GM21447 (cell line): ENCODE measurements around the gene TRIP12.
"Not testable (repeated sequence)": the region's sequence is repeated elsewhere in the genome, so short reads cannot be mapped to it uniquely, and the experiment has no call there.

ENCODE experiments used
- ATAC-seq: cut with Tn5 transposase; IDR thresholded peaks from one replicate; pipeline ENCODE4 v1.9.1; 2021; ENCODE audit not compliant: unreplicated experiment

TRIP12 gene

DNA sequence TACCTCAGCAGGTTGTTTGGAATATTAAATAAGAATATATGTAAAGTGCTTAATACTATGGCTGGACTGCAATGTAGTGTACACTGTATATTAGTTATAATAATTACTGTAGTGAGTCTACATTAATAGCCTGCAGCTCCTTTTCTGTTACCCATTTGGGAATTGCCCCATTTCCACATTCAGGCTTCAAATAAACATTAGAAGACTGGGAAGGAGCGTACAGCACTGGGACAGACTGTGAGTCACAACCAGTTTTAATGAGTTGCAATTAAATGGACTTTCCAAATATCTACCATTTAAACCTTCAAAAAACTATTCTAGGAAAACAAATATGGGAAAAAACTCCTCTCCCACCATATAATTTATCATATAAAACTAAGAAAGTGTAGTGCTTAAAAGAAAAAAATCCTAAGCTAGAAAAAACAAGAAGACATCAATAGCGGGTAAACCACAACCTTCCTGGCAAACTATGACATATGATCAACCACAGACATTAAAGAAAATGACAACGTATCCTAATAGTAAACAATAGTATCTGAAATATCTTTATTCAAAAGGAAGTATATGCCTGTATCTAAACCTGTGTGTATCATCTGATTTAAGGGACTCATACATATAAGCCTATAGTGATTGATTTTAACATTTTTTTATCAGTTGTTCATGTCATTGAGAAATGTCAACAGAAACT, 86.1 kb downstream of the TRIP12 start:
- ATAC-seq, result no peak

DNA sequence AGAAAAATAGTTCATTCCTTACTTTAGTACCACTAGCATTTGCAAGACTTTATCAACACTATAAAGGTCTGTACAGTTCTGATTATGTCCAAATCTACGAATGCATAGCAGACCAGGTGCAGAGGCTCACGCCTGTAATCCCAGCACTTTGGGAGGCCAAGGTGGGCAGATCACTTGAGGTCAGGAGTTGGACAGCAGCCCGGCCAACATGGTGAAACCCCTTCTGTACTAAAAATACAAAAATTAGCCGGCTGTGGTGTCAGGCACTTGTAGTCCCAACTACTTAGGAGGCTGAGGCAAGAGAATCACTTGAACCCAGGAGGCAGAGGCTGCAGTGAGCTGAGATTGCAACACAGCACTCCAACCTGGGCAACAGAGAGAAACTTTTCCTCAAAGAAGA, 87.4 kb downstream of the TRIP12 start:
- ATAC-seq, result not testable (repeated sequence)

- no peak for ATAC-seq
These were observed 89.3 kb downstream of the TRIP12 start for GRCh38 chr2:229832510-229832898.

DNA sequence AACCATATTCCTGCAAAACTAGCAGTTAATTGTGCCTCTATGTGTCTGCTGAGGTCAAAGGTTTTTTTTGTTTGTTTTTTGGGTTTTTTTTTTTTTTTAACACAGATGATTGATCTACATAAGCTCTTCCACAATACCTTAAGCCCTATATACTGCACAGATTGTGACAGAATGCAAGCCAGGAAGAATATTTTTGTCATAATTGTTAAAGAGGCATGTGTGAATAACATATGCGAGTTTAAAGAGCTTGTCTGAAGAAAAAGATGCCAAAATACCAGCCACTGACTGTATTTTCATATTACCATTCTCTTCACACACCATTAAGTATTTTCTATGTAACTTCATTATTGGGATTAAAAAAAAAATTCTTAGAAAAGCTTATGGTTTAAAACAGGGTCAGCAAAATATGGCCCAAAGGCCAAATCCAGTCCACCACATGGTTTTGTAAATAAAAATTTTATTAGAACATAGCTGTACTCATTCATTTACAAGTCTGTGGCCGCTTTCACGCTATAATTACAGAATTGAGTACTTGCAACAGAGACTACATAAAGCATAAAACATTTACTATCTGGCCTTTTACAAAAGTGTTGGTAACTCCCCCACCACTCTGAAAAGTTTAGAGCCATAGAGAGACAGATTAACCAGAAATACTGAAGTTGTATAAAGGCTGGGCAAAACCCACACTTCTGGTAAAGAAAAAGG, 89.9 kb downstream of the TRIP12 start:
- no peak for ATAC-seq

- ATAC-seq, result no peak
These were observed 96.3 kb downstream of the TRIP12 start for GRCh38 chr2:229825476-229825875.

DNA sequence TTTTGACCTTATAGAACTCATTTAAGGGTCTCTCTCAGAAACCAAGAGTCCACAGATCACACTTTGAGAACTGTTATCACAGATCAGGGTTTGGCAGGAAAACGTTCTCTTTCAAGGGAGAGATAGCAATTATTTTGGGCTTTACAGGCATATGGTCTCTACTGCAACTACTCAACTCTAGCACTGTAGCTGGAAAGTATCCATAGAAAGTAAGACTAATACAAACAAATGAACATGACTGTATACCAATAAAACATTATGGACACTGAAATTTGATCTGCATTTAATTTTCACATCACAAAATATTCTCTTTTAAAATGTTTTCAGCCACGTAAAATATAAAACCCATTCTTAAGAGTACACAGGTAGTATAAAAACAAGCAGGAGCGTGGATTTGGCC, 100.5 kb downstream of the TRIP12 start:
- ATAC-seq, result no peak

DNA sequence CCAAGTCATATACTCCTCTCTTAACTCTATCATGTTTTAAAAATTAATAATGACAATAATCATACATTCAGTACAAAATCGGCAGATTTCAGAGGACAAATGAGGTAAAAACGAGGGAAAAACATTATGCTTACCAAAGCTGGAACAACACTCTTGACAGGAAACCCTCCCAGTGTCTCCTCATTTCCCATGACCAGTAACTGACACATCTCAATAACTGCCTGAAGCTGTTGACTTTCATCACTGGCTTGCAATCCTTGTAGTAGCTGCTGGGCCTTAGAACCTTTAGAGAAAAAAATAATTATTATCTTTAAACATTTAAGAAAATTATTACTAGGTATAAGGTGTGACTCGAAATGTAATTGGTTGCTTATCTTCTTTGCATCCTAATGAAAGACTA, 103.6 kb downstream of the TRIP12 start:
- no peak for ATAC-seq

DNA sequence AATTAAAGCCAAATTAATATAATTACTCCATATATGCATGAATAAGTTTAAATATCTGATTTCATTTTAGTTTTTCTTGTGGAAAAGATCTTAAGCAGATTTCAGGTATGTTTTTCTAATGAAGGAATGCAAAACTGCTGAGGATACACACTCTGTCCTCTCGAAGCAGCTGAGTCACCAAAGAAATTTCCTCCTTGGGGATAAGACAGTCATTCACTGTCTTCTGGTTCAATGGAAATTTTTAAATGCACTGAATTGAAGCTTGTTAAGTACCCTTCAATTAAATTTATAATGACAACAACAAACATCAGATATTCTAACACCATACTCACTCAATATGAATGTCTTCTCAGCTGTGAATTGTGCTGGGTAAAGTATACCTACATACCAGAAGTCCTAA, 106.0 kb downstream of the TRIP12 start:
- ATAC-seq, result no peak

DNA sequence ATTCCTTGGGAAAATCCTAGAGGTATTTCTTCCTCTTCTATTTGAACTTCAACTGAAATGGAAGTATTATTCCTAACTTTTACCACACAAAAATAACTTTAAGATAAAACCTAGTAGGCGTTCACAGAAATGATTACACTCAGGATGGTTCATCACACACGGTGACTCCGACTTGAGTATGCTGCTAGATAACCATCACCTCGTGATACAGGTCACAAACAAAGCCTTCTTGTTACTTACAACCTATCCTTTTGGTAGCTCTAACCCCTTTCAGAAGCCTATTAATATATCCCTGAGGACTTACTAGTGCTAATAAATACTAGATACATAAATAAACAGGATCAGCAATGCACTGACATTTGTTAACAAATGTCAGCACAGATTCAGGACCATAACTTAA, 106.5 kb downstream of the TRIP12 start:
- no peak for ATAC-seq

DNA sequence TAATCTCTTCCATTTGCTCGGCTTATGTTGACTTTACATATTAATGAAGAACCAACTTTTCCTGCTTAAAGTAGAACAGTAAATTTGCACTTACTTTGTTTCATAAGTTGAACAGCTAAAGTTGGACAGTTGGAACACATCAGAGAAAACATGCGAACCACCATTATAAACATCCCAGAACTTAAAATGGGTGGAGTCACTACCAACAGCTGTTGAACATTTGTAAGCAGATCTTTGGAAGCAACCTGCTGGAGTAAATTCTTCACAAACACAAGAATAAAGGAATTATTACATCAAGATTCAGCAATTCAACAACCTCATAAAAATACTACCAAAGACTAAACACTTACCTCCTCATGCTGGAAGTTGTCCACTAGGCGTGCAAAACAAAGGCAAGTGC, 111.0 kb downstream of the TRIP12 start:
- no peak for ATAC-seq

- no peak for ATAC-seq
These were observed 116.2 kb downstream of the TRIP12 start for GRCh38 chr2:229805559-229805958.

DNA sequence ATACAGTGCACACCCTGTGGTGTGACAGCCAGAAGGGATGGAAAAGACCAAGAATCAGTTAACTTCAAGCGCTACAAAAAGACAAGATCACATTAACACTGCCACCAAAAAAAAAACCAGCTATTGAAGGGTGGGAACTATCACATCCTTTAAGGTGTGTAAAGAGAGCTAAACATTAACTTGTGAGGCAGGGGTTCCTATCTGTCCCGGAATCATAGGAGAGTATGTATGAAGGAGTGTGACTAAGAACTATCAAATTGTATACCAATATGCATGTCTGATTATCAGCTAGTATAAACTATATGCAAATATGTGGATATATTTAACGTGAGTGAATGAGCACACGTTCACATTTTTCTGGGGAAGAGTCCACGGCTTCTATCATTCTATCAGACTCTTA, 119.0 kb downstream of the TRIP12 start:
- no peak for ATAC-seq

DNA sequence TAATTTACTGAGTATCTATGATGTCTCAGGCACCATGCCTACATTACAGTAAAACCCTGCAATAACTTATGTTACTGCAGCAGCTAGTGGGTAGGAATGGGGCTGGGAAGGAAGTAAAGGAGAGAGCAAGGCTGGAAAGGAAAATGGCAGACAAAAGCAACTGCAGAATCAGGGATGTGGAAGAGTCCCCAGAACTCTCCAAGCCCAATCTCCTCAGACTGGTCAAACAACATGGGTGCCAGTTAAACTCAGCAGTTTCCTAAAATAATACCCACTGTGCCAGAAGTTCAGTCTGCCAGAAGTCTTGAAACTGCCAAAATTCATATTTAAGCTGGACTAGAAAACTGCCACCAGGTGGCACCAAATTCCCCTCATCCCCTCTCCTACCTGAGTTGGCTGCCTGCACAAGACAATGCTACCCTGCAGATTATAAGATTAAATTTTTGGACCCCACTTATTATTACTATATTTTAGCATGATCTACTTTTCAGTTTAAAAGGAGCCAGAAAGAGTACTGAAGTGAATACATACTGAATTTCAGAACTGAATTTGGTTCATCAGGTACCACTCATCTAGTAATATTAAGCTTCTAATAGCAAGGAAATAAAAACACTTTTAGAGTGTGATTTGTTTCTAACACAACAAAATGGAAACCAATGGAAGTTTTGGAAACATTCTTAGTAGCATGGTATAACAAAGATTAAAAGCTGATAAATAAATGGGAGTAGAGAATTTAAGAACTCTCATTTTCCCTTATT, 120.6 kb downstream of the TRIP12 start:
- no peak for ATAC-seq

- ATAC-seq, result no peak
These were observed 123.2 kb downstream of the TRIP12 start for GRCh38 chr2:229798446-229799155.

DNA sequence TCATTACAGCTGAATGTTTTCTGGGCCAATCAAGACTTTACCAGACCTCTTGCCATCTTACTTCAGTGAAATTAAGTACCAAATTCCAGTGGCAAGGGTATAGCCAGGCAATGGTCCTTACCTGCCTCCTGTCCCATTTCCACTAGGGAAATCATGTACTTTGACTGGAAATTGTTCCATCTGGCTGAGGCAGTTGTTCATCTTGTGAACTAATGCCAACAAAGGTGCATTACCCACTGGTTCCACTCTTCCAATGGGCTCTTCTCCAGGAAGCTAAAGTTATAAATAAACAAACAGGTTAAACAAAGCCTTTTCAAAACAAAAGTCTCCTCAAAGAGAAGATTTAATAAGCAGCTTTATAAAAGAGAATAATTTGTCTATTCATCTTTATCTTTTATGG, 126.8 kb downstream of the TRIP12 start:
- ATAC-seq, result no peak

DNA sequence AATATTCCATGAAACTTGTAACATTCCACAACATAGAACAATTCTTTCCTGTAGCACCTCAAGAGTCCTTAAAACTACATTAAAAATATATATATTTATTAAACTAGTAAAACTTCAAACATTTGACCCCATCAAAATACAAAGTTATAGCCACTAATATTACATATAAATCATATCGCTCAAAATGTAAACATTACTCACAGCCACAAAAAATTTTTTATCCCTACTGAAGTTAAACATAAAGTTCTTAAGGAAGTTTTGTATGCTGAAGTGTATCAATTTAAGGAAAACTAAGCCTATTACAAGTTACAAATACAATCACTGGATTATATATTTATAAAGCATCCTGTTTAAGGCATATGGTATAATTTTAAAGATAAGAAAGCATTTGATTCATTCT, 127.2 kb downstream of the TRIP12 start:
- ATAC-seq, result no peak

- not testable (repeated sequence) for ATAC-seq
These were observed 135.5 kb downstream of the TRIP12 start for GRCh38 chr2:229786289-229786688.

- no peak for ATAC-seq
These were observed 137.0 kb downstream of the TRIP12 start for GRCh38 chr2:229784791-229785190.

- ATAC-seq, result peak; percentile 56
These were observed 138.6 kb downstream of the TRIP12 start for GRCh38 chr2:229783108-229783721.

DNA sequence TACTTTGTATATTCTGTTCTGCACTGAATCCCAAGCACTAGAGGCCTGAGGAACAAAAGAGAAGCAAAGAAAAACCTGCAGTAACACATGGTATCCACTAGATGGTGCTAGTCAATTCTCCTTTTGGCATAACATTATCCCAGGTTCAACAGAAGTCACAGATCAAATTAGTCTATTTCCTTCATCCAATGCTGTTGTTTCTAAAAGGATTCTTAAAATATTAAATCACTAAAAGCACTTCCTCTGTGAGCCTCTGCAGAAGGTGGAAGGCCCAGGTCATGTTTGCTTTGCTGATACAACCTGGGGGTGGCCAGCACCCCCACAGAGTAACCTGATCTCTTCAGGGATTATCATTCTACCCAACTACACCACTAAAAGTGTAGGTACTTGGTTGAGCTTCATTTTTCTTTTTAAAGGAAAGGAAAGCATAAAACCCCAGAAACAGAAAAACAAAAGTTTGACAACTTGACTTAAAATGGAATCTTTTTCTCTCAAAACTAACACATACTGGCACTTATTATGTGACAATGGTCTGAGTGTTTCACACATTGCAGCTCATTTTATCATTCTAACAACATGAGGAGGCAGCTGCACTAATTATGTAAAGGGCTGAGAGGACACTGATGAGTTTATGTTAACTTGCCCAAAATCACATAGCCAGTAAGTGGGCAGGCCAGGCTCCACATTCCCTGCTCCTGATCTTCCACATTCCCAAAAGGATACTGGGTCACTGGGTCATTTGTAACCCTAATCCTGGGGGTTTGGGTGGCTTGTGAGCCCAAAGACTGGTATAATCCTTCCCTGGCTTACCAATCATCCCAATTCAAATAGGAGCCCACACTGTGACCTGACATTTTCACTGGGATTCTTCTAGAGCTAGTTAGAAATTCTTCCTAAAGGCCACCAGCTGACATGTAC, 140.7 kb downstream of the TRIP12 start:
- ATAC-seq, result no peak
